Stimulated activated CD8-positive, alpha-beta memory T cell treated with anti-CD3 and anti-CD28 coated beads, Interleukin-7, amount 100 ng/mL, for 4 hours (primary cell): ENCODE results near the gene NAT14.
A peak's percentile ranks its signal among the peaks of the same experiment; 100 is the strongest.
"Not testable (repeated sequence)": the region's sequence is repeated elsewhere in the genome, so short reads cannot be mapped to it uniquely, and the experiment has no call there.

ENCODE experiments used
- DNase-seq, 2 donors: peaks; one replicate each; pipeline ENCODE4 v3.0.0-alpha.2; 2020; ENCODE audit warnings: low read depth in 2 of 2

The NAT14 gene

DNA sequence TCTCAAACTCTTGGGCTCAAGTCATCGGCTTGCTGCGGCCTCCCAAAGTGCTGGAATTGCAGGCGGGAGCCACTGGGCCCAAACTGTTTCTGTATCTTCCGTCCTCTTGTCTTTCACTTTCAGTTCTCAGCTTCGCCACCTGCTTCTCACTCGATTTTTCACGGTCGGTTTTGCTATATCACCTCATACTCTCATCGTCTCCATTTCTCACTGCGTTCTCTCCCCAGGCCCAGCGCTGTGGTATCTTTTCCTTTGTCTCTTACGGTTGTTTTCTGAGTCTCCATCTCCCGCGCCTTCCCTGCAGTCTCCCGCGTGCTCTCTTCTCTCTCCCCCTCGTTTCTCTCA, 18.1 kb downstream of the NAT14 start:
- no peak for DNase-seq

GRCh38 chr19:55503502-55504251, 18.7 kb downstream of the NAT14 start:
- peak; percentile 81 to 88 for DNase-seq

DNA sequence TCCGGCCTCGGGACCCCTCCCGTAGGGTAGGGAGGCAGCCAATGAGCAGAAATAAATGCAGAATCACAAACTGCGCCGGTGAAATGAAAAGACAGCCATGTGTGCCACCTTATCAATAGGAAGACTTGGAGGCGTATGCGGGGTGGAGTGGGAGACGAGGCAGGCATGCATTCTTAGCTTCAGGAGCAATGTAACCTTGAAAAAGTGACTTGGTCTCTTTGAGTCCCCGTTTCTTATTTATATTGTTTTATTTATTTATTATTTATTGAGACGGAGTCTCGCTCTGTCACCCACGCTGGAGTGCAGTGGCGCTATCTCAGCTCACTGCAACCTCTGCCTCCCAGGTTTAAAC, 19.2 kb downstream of the NAT14 start:
- no peak for DNase-seq

- DNase-seq, result no peak
Observed at GRCh38 chr19:55504981-55505380, 20.0 kb downstream of the NAT14 start.

- no peak for DNase-seq
Observed at GRCh38 chr19:55508120-55508519, 23.1 kb downstream of the NAT14 start.

DNA sequence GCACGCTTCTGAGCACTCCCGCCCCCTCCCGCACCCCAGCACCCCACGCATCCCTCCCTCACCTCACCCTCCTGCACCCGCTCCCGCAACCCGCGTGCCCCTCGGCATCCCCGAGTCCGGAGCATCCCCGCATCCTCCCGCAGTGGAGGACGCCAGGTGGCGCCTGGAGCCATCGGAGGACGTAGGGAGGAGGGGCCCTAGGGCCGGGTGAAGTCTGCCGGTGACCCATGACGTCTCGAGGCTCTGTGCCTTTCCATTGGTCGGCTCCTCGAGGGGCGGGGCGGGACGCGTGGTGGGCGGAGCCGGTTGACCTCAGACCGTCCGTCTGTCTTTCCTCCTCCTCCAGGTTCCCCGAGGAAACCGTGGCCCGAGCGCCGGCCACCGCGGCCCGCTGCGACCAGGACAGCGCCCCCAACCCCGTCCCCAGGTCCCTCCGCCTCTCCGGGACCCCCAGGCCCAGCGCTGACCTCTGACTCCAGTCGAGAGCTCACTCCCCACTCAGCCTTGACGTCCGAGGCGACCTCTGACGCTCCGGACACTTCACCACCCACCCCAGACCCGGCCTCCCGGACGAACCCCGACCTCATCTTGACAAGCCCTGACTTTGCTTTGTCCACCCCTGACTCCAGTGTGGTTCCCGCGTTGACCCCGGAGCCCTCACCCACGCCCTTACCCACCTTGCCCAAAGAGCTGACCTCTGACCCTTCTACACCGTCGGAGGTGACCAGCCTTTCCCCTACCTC, 32.1 kb downstream of the NAT14 start:
- peak; percentile 80 to 83 for DNase-seq

DNA sequence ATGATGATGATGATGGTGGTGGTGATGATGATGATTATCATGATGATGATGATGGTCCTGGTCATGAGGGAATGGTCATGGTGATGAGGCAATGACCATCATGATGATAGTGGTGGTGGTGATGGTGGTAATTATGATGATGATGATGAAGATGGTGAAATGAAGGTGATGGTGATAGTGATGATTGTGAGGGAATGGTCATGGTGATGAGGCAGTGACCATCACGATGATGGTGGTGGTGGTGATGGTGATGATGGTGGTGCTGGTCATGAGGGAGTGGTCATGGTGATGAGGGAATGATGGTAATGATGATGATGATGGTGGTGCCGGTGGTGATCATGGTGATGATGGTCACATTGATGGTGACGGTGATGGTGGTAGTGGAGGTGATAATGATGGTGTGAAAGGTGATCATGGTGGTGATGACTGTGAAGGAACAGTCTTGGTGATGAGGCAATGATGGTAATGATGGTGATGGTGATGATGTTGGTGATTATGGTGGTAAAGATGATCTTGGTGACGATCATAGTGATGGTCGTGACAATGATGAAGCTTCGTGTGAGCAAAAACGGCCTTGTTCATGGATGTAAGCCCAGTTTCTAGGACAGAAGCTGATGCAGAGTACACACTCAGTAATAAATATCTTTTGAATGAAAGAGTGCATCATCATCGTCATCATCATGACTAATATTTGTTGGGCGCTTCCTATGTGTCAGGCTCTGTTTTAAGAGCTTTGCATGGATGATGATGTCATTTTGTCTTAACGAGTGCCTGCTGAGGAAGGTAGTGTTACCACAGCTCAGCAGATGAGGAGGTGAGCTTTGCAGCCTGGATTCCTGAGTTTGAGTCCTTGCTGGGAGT, 34.7 kb downstream of the NAT14 start:
- DNase-seq, result no peak

DNA sequence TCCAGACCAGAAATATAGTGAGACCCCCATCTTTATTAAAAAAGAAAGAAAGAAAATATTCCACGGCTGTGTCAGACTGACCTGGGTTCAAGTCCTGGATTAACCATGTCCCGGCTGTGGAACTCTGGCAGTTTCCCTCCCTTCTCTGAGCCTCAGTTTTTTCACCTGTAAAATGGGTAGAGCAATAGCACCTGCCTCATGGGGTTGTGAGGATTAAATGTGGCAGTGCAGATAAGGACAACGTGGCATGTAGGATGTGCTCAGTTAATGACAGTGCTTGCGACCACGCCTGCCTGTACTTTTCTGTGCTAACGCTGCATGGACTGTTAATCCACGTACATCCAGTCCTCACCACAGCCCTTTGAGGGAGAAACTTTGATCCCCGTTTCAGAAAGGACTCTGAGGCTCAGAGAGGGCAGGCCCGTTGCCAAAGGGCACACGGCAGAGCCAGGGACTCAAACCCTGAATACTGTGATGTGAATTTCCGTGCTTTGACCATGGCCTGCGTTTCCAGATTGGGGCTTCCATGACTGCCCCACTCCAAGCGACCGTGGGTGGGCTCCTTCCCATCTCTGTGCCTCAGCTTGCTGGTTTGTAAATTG, 35.8 kb downstream of the NAT14 start:
- no peak for DNase-seq

DNA sequence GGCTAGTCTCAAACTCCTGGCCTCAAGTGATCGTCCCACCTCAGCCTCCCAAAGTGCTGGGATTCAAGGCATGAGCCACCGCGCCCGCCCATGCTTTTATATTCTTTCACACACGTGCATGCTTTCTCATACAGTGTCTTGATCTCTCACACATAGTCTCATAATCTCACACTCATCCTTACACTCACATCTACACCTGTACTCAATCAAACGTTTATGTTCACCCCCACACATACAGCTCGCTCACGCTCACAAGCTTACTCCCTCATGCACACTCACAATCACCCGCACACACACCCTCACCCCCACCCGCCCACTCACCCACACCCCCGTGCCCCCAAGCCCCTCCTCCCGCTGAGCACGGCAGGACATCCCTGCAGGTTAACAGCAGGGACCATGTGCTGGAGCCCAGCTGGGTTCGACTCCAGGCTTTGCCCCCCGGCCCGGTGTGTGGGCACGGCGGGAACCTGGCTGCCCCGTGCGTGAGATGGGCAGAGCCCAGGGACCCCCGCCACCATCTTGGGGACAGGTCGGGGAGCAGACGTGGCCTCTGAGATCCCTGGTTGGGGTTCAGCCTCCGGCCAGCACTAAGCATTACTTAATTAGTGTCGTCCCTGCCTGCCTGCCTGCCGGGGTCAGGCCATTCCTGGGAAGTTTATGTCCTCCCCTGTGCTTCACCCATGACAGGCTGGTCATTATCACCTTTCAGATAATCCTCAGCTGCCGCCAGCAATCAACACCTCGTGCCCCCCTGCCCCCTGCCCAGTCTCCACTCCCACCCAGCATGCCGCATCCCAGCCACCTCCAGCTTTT, 40.5 kb downstream of the NAT14 start:
- no peak for DNase-seq

- DNase-seq, result no peak
Observed at GRCh38 chr19:55526216-55527196, 41.5 kb downstream of the NAT14 start.

- no peak for DNase-seq
Observed at GRCh38 chr19:55527197-55528029, 42.4 kb downstream of the NAT14 start.

GRCh38 chr19:55528030-55528803, 43.2 kb downstream of the NAT14 start:
- no peak for DNase-seq

DNA sequence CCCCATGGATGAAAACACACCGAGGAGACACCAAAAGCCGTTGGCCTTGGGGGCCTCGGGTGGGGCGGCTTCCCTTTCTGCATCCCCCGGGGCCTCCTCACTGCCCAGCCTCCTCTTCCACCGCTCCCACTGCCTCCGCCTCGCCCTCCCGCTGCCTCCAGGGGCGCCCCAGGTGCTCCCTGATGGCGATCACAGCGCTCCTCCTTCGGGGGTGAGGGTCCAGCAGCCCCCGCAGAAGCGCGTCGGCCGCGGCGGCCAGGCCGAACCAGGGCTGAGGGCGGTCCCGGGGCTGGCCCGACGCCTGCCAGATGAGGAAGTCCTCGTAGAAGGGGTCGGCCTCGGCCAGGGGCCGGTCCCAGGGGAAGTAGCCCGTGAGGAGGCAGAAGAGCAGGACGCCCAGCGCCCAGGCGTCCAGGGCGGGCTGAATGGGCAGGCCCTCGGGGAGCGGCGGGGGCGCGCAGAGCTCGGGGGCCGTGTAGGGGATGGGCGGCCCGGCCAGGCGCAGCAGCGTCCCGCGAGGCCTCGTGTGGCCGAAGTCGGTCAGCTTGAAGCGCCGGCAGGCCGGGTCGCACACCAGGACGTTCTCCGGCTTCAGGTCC, 44.7 kb downstream of the NAT14 start:
- DNase-seq, result no peak

DNA sequence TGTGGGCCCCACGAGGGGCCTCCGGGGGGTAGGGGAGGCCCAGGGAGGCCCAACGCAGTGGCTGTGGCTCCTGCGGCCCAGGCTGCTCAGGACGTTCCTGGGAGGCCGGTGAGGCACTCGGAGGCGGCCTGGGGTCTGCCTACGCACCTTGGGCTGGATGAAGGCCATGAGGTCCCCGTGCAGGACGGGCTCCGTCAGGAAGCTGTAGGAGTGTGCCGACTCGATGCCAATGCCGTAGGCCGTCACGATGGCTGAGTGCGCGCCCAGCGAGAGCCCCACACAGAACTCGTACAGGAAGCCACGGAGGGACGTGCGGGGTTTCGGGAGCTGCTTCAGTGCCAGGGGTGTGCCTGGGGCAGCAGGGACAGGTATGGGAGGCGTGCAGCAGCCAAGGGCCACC, 46.0 kb downstream of the NAT14 start:
- no peak for DNase-seq

- not testable (repeated sequence) for DNase-seq
Observed at GRCh38 chr19:55534280-55534679, 49.3 kb downstream of the NAT14 start.

GRCh38 chr19:55535173-55535964, 50.4 kb downstream of the NAT14 start:
- DNase-seq, result no peak

- no peak for DNase-seq
Observed at GRCh38 chr19:55535965-55536350, 51.0 kb downstream of the NAT14 start.
